HCT116 (cell line): ENCODE data around the gene ACSL3. TPM values are rescaled to one million over a fixed set of nuclear protein-coding genes. Genes with fewer than 3 reads are reported as not detected.

Source experiments
- ATAC-seq: fragments of 200-7000 bp; cut with Tn5 transposase; 2 replicates; pipeline ENCODE4 v1.9.1; 2020; ENCODE audit warnings: mild to moderate bottlenecking, moderate library complexity
- BruUV-seq: library from RNA; stranded (reverse); fragments of 400-500 nt; replicated peaks from 2 replicates; lab custom pipeline; 2021; lab: Mats Ljungman, UMichigan
- CTCF ChIA-PET: fragments of 300-600 bp; sonication (Branson Sonifier 250); formaldehyde crosslinking; loops from one replicate; lab custom pipeline; 2021; ENCODE audit warnings: antibody characterized with exemption; lab: Charles Lee
- POLR2A ChIA-PET: fragments of 300-600, 350-600 bp; sonication (Branson Sonifier 250); formaldehyde crosslinking; loops from one replicate; lab custom pipeline; 2021; ENCODE audit warnings: antibody characterized with exemption; lab: Charles Lee
- RAD21 ChIA-PET, 2 experiments: fragments of 300-600 bp; sonication (Branson Sonifier 250); formaldehyde crosslinking; loops; one replicate each; lab custom pipeline; 2023; ENCODE audit warnings: low total read pairs in 2 of 2; ENCODE audit not compliant: uncharacterized antibody in 2 of 2, unreplicated experiment in 2 of 2, low non-redundant PET in 1 of 2; lab: Charles Lee
- DNase-seq: peaks from one replicate; pipeline ENCODE4 v3.0.0-alpha.2; 2010; ENCODE audit warnings: low read depth, low spot score
- H2AFZ ChIP-seq: fragments of 200-600 bp; shearing (Covaris generic), sonication (generic); 2 replicates; pipeline ENCODE4 v1.6.1; 2017; ENCODE audit warnings: low read depth, mixed run types, mixed read lengths, antibody characterized with exemption, low read length; ENCODE audit not compliant: poor library complexity, severe bottlenecking
- H3K27ac ChIP-seq: 2 replicates; pipeline ENCODE4 v1.5.1; 2012; ENCODE audit warnings: low read depth, low read length
- H3K27me3 ChIP-seq: fragments of 200-600 bp; sonication (generic); 2 replicates; pipeline ENCODE4 v1.6.1; 2016; ENCODE audit warnings: mixed run types, low read length, mixed read lengths; ENCODE audit not compliant: insufficient read depth
- H3K36me3 ChIP-seq, 2 experiments: fragments of 200-500 bp in 1 of 2; fragments of 200-600 bp in 1 of 2; sonication (Bioruptor generic) in 1 of 2; sonication (generic) in 1 of 2; 2 replicates each; pipeline versions ENCODE4 v1.5.1 to v1.6.1; 2014 to 2016; ENCODE audit warnings: low read length in 2 of 2, inconsistent platforms in 1 of 2, mixed read lengths in 1 of 2, mixed run types in 1 of 2; ENCODE audit not compliant: insufficient read depth in 2 of 2, control insufficient read depth in 1 of 2
- H3K4me1 ChIP-seq, 2 experiments: fragments of 200-600 bp in 1 of 2; sonication (generic) in 1 of 2; 2 replicates each; pipeline versions ENCODE4 v1.5.1 to v1.6.1; 2012 to 2017; ENCODE audit warnings: low read length in 2 of 2, inconsistent platforms in 1 of 2, mild to moderate bottlenecking in 1 of 2, mixed read lengths in 1 of 2, mixed run types in 1 of 2, moderate library complexity in 1 of 2; ENCODE audit not compliant: insufficient read depth in 2 of 2, control insufficient read depth in 1 of 2
- H3K4me2 ChIP-seq: fragments of 200-600 bp; sonication (generic); 2 replicates; pipeline ENCODE4 v1.6.1; 2017; ENCODE audit warnings: mixed run types, low read length, mixed read lengths
- H3K4me3 ChIP-seq, 2 experiments: fragments of 200-600 bp in 1 of 2; sonication (generic) in 1 of 2; replicated peaks in 1 of 2; 2 replicates each; pipeline ENCODE4 v1.5.1; 2011 to 2016; ENCODE audit warnings: low read length in 2 of 2, control low read depth in 1 of 2, low read depth in 1 of 2, mild to moderate bottlenecking in 1 of 2, mixed read lengths in 1 of 2, mixed run types in 1 of 2
- H3K79me2 ChIP-seq: fragments of 200-600 bp; sonication (generic); 2 replicates; pipeline ENCODE4 v1.6.1; 2017; ENCODE audit warnings: mild to moderate bottlenecking, mixed run types, low read length, moderate library complexity, mixed read lengths; ENCODE audit not compliant: insufficient read depth
- H3K9ac ChIP-seq: fragments of 200-600 bp; sonication (generic); 2 replicates; pipeline ENCODE4 v1.6.1; 2016; ENCODE audit warnings: low read length, mixed read lengths
- H3K9me2 ChIP-seq: fragments of 200-600 bp; sonication (generic), shearing (Covaris generic); 2 replicates; pipeline ENCODE4 v1.6.1; 2017; ENCODE audit warnings: mixed run types, mild to moderate bottlenecking, moderate library complexity; ENCODE audit not compliant: insufficient read depth
- H3K9me3 ChIP-seq, 2 experiments: fragments of 200-500 bp in 1 of 2; fragments of 200-600 bp in 1 of 2; sonication (Bioruptor generic) in 1 of 2; sonication (generic) in 1 of 2; 2 replicates each; pipeline ENCODE4 v1.6.1; 2014 to 2017; ENCODE audit warnings: low read length in 2 of 2, mixed read lengths in 2 of 2, inconsistent platforms in 1 of 2, low read depth in 1 of 2, mild to moderate bottlenecking in 1 of 2, mixed run types in 1 of 2, moderate library complexity in 1 of 2; ENCODE audit not compliant: control insufficient read depth in 1 of 2, insufficient read depth in 1 of 2
- H4K20me1 ChIP-seq: fragments of 200-600 bp; sonication (generic), shearing (Covaris generic); 2 replicates; pipeline ENCODE4 v1.6.1; 2017; ENCODE audit warnings: mixed run types, mild to moderate bottlenecking, moderate library complexity; ENCODE audit not compliant: insufficient read depth
- CTCF ChIP-seq, 3 experiments: fragments of 200-600 bp in 1 of 3; sonication (generic) in 1 of 3; IDR thresholded peaks in 2 of 3; conservative IDR thresholded peaks in 1 of 3; 2 replicates each; pipeline ENCODE4 v1.5.1; 2012 to 2017; ENCODE audit warnings: low read depth in 2 of 3, low read length in 2 of 3, antibody characterized with exemption in 1 of 3, borderline replicate concordance in 1 of 3, control low read depth in 1 of 3, mild to moderate bottlenecking in 1 of 3, mixed read lengths in 1 of 3, mixed run types in 1 of 3, moderate library complexity in 1 of 3; ENCODE audit not compliant: insufficient read depth in 1 of 3
- EGR1 ChIP-seq: IDR thresholded peaks from 2 replicates; pipeline ENCODE4 v1.6.1; 2012; ENCODE audit warnings: low read depth
- ELF1 ChIP-seq: IDR thresholded peaks from 2 replicates; pipeline ENCODE4 v1.6.1; 2012; ENCODE audit warnings: low read depth, borderline replicate concordance
- EZH2 ChIP-seq: fragments of 200-600 bp; sonication (generic); IDR thresholded peaks from 2 replicates; pipeline ENCODE4 v1.6.1; 2017; ENCODE audit warnings: antibody characterized with exemption, mixed run types
- EZH2phosphoT487 ChIP-seq: fragments of 200-600 bp; IDR thresholded peaks from 2 replicates; pipeline ENCODE4 v1.6.1; 2018; ENCODE audit warnings: antibody characterized with exemption, borderline replicate concordance
- JUND ChIP-seq: IDR thresholded peaks from 2 replicates; pipeline ENCODE4 v1.6.1; 2012
- MAX ChIP-seq: IDR thresholded peaks from 2 replicates; pipeline ENCODE4 v1.6.1; 2012
- POLR2A ChIP-seq: IDR thresholded peaks from 2 replicates; pipeline ENCODE4 v1.7.0; 2011; ENCODE audit warnings: borderline replicate concordance; ENCODE audit not compliant: insufficient read depth, insufficient read length; ENCODE audit errors: extremely low read depth
- POLR2AphosphoS5 ChIP-seq: IDR thresholded peaks from 2 replicates; pipeline ENCODE4 v1.6.1; 2011; ENCODE audit warnings: mild to moderate bottlenecking, low read depth, low read length, moderate library complexity
- RAD21 ChIP-seq: IDR thresholded peaks from 2 replicates; pipeline ENCODE4 v1.6.1; 2012; ENCODE audit warnings: low read depth, mild to moderate bottlenecking
- SIN3A ChIP-seq: IDR thresholded peaks from 2 replicates; pipeline ENCODE4 v1.6.1; 2012; ENCODE audit warnings: low read depth
- SRF ChIP-seq: IDR thresholded peaks from 2 replicates; pipeline ENCODE4 v1.6.1; 2012; ENCODE audit warnings: low read depth
- TCF7L2 ChIP-seq: IDR thresholded peaks from 2 replicates; pipeline ENCODE4 v1.7.0; 2011; ENCODE audit warnings: borderline replicate concordance, inconsistent platforms; ENCODE audit not compliant: insufficient read depth, insufficient read length; ENCODE audit errors: extremely low read depth
- YY1 ChIP-seq: IDR thresholded peaks from 2 replicates; pipeline ENCODE4 v1.6.1; 2011; ENCODE audit warnings: low read length, low read depth, moderate library complexity, mild to moderate bottlenecking; ENCODE audit not compliant: insufficient replicate concordance; ENCODE audit errors: extremely low read depth
- ZFX ChIP-seq: fragments of 450-650 bp; IDR thresholded peaks from 2 replicates; pipeline ENCODE4 v1.6.1; 2017
- ZNF274 ChIP-seq: fragments of 200-500 bp; sonication (Bioruptor generic); IDR thresholded peaks from 2 replicates; pipeline ENCODE4 v1.6.1; 2014; ENCODE audit warnings: mild to moderate bottlenecking, low read depth, low read length, inconsistent platforms
- intact Hi-C: fragments of 100-400 bp; cut with micrococcal nuclease; formaldehyde crosslinking; loops from 2 replicates; pipeline ENCODE4 v1.10.0; 2022
- total RNA-seq: library from RNA; stranded (reverse); gene quantifications from one replicate; pipeline ENCODE4 v1.2.1, GENCODE V29; 2021; ENCODE audit not compliant: unreplicated experiment
- TF ChIP-seq, protein P1 (sequence below): IDR thresholded peaks from 2 replicates; pipeline ENCODE4 v1.6.1; 2012; ENCODE audit warnings: low read depth
- TF ChIP-seq, protein P2 (sequence below): IDR thresholded peaks from 2 replicates; pipeline ENCODE4 v1.6.1; 2012

The ACSL3 gene
- total RNA-seq, 1 experiment from 2014 or later = 142 TPM

- no peak for DNase-seq
- no peak for ATAC-seq
- Histone ChIP-seq H2AFZ (no peak overlapping the region), H3K9me2 (no peaks in the 10 kb centered on the region), H3K27ac (no peak overlapping the region), H3K4me2 (no peak overlapping the region), H4K20me1 (no peaks in the 10 kb centered on the region), H3K36me3 (no peaks in the 10 kb centered on the region), H3K27me3 (no peaks in the 10 kb centered on the region), H3K79me2 (no peaks in the 10 kb centered on the region), H3K9ac (no peak overlapping the region), H3K4me1 (no peaks in the 10 kb centered on the region), H3K9me3 (no peaks in the 10 kb centered on the region), H3K4me3 (no peak overlapping the region)
- TF ChIP-seq CTCF (IDR thresholded peaks at IDR 0.05 in 2 of 3, conservative IDR thresholded peaks at IDR 0.05 in 1 of 3; ENCODE audit: borderline replicate concordance in 1 of 3, insufficient read depth in 1 of 3, low read depth in 2 of 3, low read length in 2 of 3) (no peak), EGR1 (no peak), EZH2phosphoT487 (no peak), ZNF274 (no peak), POLR2AphosphoS5 (no peak), TCF7L2 (no peak), YY1 (no peak), JUND (no peak), SIN3A (no peak), POLR2A (no peak), MAX (no peak), RAD21 (no peak), ELF1 (no peak), SRF (no peak), ZFX (no peak), EZH2 (no peak)
- TF ChIP-seq, protein P1, sequence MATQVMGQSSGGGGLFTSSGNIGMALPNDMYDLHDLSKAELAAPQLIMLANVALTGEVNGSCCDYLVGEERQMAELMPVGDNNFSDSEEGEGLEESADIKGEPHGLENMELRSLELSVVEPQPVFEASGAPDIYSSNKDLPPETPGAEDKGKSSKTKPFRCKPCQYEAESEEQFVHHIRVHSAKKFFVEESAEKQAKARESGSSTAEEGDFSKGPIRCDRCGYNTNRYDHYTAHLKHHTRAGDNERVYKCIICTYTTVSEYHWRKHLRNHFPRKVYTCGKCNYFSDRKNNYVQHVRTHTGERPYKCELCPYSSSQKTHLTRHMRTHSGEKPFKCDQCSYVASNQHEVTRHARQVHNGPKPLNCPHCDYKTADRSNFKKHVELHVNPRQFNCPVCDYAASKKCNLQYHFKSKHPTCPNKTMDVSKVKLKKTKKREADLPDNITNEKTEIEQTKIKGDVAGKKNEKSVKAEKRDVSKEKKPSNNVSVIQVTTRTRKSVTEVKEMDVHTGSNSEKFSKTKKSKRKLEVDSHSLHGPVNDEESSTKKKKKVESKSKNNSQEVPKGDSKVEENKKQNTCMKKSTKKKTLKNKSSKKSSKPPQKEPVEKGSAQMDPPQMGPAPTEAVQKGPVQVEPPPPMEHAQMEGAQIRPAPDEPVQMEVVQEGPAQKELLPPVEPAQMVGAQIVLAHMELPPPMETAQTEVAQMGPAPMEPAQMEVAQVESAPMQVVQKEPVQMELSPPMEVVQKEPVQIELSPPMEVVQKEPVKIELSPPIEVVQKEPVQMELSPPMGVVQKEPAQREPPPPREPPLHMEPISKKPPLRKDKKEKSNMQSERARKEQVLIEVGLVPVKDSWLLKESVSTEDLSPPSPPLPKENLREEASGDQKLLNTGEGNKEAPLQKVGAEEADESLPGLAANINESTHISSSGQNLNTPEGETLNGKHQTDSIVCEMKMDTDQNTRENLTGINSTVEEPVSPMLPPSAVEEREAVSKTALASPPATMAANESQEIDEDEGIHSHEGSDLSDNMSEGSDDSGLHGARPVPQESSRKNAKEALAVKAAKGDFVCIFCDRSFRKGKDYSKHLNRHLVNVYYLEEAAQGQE = no peak
- TF ChIP-seq, protein P2, sequence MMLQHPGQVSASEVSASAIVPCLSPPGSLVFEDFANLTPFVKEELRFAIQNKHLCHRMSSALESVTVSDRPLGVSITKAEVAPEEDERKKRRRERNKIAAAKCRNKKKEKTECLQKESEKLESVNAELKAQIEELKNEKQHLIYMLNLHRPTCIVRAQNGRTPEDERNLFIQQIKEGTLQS = no peak
- BruUV-seq = no TSS peak
- CTCF ChIA-PET = interaction anchor here (1.1 kb wide), 1 partner anchor 68 kb away, joined by 3 read pairs; no protein-coding TSS in a partner anchor
- RAD21 ChIA-PET = no interaction called here
- intact Hi-C loops = no loop called here
- POLR2A ChIA-PET = no interaction called here
Observed at GRCh38 chr2:222835143-222835822, 25.6 kb upstream of the ACSL3 start.
